K562 (cell line): ENCODE data around the gene SIRPA. TPM values are rescaled to one million over a fixed set of nuclear protein-coding genes. Genes with fewer than 3 reads are reported as not detected.

Experiments used
- ATAC-seq: fragments of 200-7000 bp; cut with Tn5 transposase; 3 replicates; pipeline ENCODE4 v1.9.1; 2020; ENCODE audit warnings: moderate library complexity
- BruUV-seq: library from RNA; stranded (reverse); fragments of 400-500 nt; replicated peaks from 2 replicates; lab custom pipeline; 2021; lab: Mats Ljungman, UMichigan
- CTCF ChIA-PET: fragments of 300-600 bp; formaldehyde crosslinking; extraction: SDS; loops from one replicate; lab custom pipeline; 2021; ENCODE audit warnings: low intra/inter-chr PET ratio; lab: Yijun Ruan, JAX
- POLR2A ChIA-PET: fragments of 300-600, 350-650 bp; sonication (Branson Sonifier 250); formaldehyde crosslinking; extraction: SDS; loops from one replicate; lab custom pipeline; 2021; ENCODE audit warnings: antibody characterized with exemption, inconsistent platforms; lab: Yijun Ruan, JAX
- DNase-seq, 4 experiments: peaks; one replicate each; pipeline versions ENCODE4 v3.0.0 to v3.0.0-alpha.2; 2011 to 2018; ENCODE audit warnings: low spot score in 3 of 4, mixed read lengths in 3 of 4; ENCODE audit errors: extremely low read depth in 1 of 4
- FAIRE-seq: peaks from 2 replicates; lab custom pipeline; 2011; peaks lifted over from hg19 to GRCh38; lab: Jason Lieb, UNC
- H2AFZ ChIP-seq: 2 replicates; pipeline ENCODE4 v1.6.0; 2011; ENCODE audit warnings: low read depth, low read length, control low read depth, inconsistent platforms
- H3K27ac ChIP-seq: fragments of 200-600 bp; 3 replicates; pipeline ENCODE4 v1.8.0; 2011; ENCODE audit warnings: low read depth, mild to moderate bottlenecking, control low read depth, inconsistent platforms, low read length, moderate library complexity, mixed read lengths; ENCODE audit errors: extremely low read depth
- H3K27me3 ChIP-seq, 2 experiments: fragments of 300-600 bp in 1 of 2; 2 replicates in 1 of 2; 3 replicates in 1 of 2; pipeline versions ENCODE4 v1.6.0 to v1.8.0; 2011; ENCODE audit warnings: inconsistent platforms in 2 of 2, low read length in 2 of 2, mild to moderate bottlenecking in 1 of 2, mixed read lengths in 1 of 2, moderate library complexity in 1 of 2; ENCODE audit not compliant: control insufficient read depth in 2 of 2, insufficient read depth in 2 of 2
- H3K36me3 ChIP-seq: fragments of 300-600 bp; 3 replicates; pipeline ENCODE4 v1.8.0; 2011; ENCODE audit warnings: mild to moderate bottlenecking, low read length, inconsistent platforms; ENCODE audit not compliant: control insufficient read depth, insufficient read depth
- H3K4me1 ChIP-seq, 2 experiments: fragments of 200-600 bp in 1 of 2; replicated peaks in 1 of 2; 2 replicates in 1 of 2; 3 replicates in 1 of 2; pipeline versions ENCODE4 v1.5.1 to v1.8.0; 2011; ENCODE audit warnings: inconsistent platforms in 2 of 2, low read length in 2 of 2, mild to moderate bottlenecking in 1 of 2, mixed read lengths in 1 of 2, moderate library complexity in 1 of 2; ENCODE audit not compliant: control insufficient read depth in 2 of 2, insufficient read depth in 2 of 2
- H3K4me2 ChIP-seq: 2 replicates; pipeline ENCODE4 v1.6.1; 2011; ENCODE audit warnings: low read length, control low read depth, inconsistent platforms, mixed read lengths; ENCODE audit not compliant: insufficient read depth
- H3K4me3 ChIP-seq: fragments of 200-600 bp; sonication (generic), shearing (Covaris generic); 2 replicates; pipeline ENCODE4 v1.5.1; 2016; ENCODE audit warnings: control low read depth, inconsistent platforms
- H3K79me2 ChIP-seq: fragments of 200-600 bp; 3 replicates; pipeline ENCODE4 v1.8.0; 2011; ENCODE audit warnings: low read length, inconsistent platforms; ENCODE audit not compliant: control insufficient read depth, insufficient read depth
- H3K9ac ChIP-seq, 2 experiments: 2 replicates each; pipeline versions ENCODE4 v1.6.0 to v1.6.1; 2011; ENCODE audit warnings: low read depth in 2 of 2, low read length in 2 of 2, control low read depth in 1 of 2, inconsistent platforms in 1 of 2, mild to moderate bottlenecking in 1 of 2, mixed read lengths in 1 of 2; ENCODE audit not compliant: insufficient read depth in 1 of 2
- H3K9me1 ChIP-seq: one replicate; pipeline ENCODE4 v1.6.0; 2011; ENCODE audit warnings: inconsistent platforms, mild to moderate bottlenecking, low read length, moderate library complexity; ENCODE audit not compliant: control insufficient read depth, insufficient read depth
- H3K9me3 ChIP-seq: replicated peaks from 2 replicates; pipeline ENCODE4 v1.5.1; 2011; ENCODE audit warnings: low read depth, low read length, inconsistent platforms; ENCODE audit not compliant: control insufficient read depth, insufficient read depth
- H4K20me1 ChIP-seq: replicated peaks from 2 replicates; pipeline ENCODE4 v1.6.1; 2011; ENCODE audit warnings: low read length, inconsistent platforms, mixed read lengths; ENCODE audit not compliant: control insufficient read depth, insufficient read depth
- ATF2 ChIP-seq: sonication (generic); formaldehyde crosslinking; IDR thresholded peaks from 2 replicates; pipeline ENCODE4 v1.8.1; 2022; ENCODE audit warnings: missing genetic modification reagents
- BRD9 ChIP-seq: fragments of 450-650 bp; IDR thresholded peaks from 2 replicates; pipeline ENCODE4 v1.6.1; 2018; ENCODE audit warnings: low read depth; ENCODE audit not compliant: partially characterized antibody
- SMC3 ChIP-seq: conservative IDR thresholded peaks from 2 replicates; pipeline ENCODE4 v1.6.1; 2011; ENCODE audit warnings: low read depth, low read length, improper control_type of control experiment; ENCODE audit not compliant: insufficient read depth
- ZNF282 ChIP-seq: sonication (generic); formaldehyde crosslinking; IDR thresholded peaks from 2 replicates; pipeline ENCODE4 v1.8.1; 2023; ENCODE audit warnings: missing genetic modification reagents
- ZNF830 ChIP-seq: fragments of 250-450 bp; sonication (Bioruptor Pico); IDR thresholded peaks from 2 replicates; pipeline ENCODE4 v1.5.0; 2021; ENCODE audit warnings: mild to moderate bottlenecking
- WGBS: fragments of 100-300 bp; shearing (Covaris generic); methylation state at CpG from one replicate; pipeline ENCODE4 v1.1.6; 2016; ENCODE audit warnings: low coverage, mixed read lengths; ENCODE audit not compliant: insufficient coverage; ENCODE audit errors: missing lambda C conversion rate; 5-methylcytosine and 5-hydroxymethylcytosine counted together
- in situ Hi-C: fragments of 300-500 bp; cut with MboI; formaldehyde crosslinking; loops from 4 replicates; pipeline ENCODE4 v1.15.0; 2018; ENCODE audit warnings: inconsistent platforms, mixed read lengths
- intact Hi-C: fragments of 100-400 bp; cut with micrococcal nuclease; formaldehyde crosslinking; loops from 2 replicates; pipeline ENCODE4 v1.14.2; 2022
- polyA plus RNA-seq, 8 experiments: library from polyadenylated mRNA; depleted of rRNA in 4 of 8; stranded (reverse) in 5 of 8; unstranded in 3 of 8; fragments of >200 nt; fragmentation: Nextera tagmentation in 2 of 8; fragmentation: Illumina TruSeq in 1 of 8; extraction: Ambion mirVana in 2 of 8; extraction: Trizol in 1 of 8; gene quantifications; 2 replicates each; pipeline versions ENCODE4 v1.2.1 to v1.2.3, GENCODE V29; 2011 to 2014; ENCODE audit warnings: inconsistent platforms in 1 of 8, missing spikeins in 1 of 8
- total RNA-seq, 7 experiments: library from RNA; depleted of rRNA in 6 of 7; stranded (reverse); fragments of >200 nt in 6 of 7; fragmentation: Illumina TruSeq in 2 of 7; extraction: Trizol in 2 of 7; gene quantifications; 2 replicates each; pipeline versions ENCODE4 v1.2.1 to v1.2.3, GENCODE V29; 2011 to 2021; ENCODE audit warnings: low replicate concordance in 1 of 7

Gene SIRPA
- total and polyA plus RNA-seq, 9 of the 15 experiments (the other 6 are each of a cell fraction or from before 2014, with no cell fraction given): 0.01 to 0.40 (median 0.11) TPM; not detected in 2

DNA sequence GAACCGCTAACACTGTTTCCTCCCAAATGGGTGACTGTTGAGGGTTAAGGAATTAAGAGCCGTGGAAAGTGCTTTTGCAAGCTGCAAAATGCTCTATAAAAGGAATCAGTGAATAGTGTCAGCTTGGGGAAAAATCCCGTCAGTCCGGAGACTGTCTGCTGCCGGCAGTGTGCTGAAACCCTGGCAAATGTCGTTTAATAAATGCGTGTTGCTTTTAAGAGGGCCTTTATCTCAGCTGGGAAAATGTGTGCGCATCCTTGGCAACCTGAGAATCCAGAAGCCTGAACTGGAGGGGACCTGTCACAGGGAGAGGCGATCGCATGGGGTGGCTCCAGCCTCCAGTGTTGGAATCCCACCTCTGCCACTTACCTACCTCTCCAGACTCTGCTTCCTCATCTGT, 9.8 kb downstream of the SIRPA start:
- no peaks in the 10 kb centered on the region for H3K36me3 ChIP-seq
- CTCF ChIA-PET: no interaction called here
- H3K9me1 ChIP-seq: no peaks in the 10 kb centered on the region
- H3K27ac ChIP-seq: no peak overlapping the region
- no peak for DNase-seq
- in situ Hi-C loops: no loop called here
- POLR2A ChIA-PET: interaction anchor here (0.6 kb wide), 1 partner anchor 38 kb away, joined by 3 read pairs; no protein-coding TSS in a partner anchor
- no peaks in the 10 kb centered on the region; a peak in 1 of 5 replicates for H3K4me1 ChIP-seq
- TF ChIP-seq ZNF282 (CRISPR knock-in tag) (no peak), ZNF830 (CRISPR knock-in tag) (no peak), ATF2 (CRISPR knock-in tag) (no peak), BRD9 (no peak), SMC3 (no peak)
- H4K20me1 ChIP-seq: no peaks in the 10 kb centered on the region
- no peak overlapping the region for H2AFZ ChIP-seq
- intact Hi-C loops: no loop called here
- H3K9ac ChIP-seq: no peak overlapping the region
- FAIRE-seq: no peak
- peaks cover 0 to 59% of the 10 kb centered on the region in 2 experiments; a peak in 2 of 5 replicates for H3K27me3 ChIP-seq
- no peak for ATAC-seq
- no TSS peak for BruUV-seq
- WGBS: 5% methylated on average over 10 of the region's 10 CpGs
- no peak overlapping the region for H3K4me3 ChIP-seq
- no peaks in the 10 kb centered on the region for H3K79me2 ChIP-seq
- H3K9me3 ChIP-seq: no peaks in the 10 kb centered on the region
- no peak overlapping the region for H3K4me2 ChIP-seq
